ENCODE results near the gene TXNDC8.
"Not testable (repeated sequence)": the region's sequence is repeated elsewhere in the genome, so short reads cannot be mapped to it uniquely, and the experiment has no call there.

Gene TXNDC8

DNA sequence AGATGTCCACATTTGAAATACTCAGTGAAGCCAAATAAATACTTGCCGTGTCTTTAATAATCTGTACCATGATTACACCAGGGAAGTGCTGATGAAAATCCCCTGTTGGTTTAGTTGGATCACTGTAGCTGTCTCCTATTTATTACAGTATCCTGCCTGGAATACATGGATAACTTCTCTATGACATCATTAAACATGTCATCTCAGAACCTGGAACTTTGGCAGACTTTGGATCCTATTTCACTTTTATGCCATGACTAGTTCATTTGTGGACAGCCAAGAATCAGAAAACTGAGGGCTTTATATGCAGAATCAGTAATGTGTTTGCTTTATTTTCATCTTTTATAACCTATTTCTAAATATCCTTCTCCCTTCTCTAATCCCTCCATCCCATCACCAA is at the start of gene TXNDC8:
TXNDC8 (minus strand) TSS at position 137 of the 400 bp plus-strand sequence.
- no peak for DNase-seq

DNA sequence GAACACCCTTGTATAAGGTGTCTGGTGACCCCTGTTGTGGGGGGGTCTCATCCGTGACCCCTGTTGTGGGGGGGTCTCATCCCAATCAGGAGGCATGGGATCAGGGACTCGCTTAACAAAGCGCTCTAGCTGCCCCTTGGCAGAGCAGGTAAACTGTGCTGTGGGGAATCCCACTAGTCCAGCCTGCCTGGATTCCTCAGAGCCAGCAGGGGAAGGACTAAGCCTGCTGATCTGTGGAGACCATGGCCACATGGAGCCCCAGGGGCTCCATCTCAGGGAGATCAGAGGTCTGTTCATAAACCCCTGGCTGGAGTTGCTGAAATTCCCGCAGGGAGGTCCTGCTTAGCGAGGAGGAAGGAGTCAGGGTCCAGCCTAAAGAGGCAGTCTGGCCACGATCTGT is 45.8 kb upstream of the TXNDC8 start:
- no peak for DNase-seq

DNA sequence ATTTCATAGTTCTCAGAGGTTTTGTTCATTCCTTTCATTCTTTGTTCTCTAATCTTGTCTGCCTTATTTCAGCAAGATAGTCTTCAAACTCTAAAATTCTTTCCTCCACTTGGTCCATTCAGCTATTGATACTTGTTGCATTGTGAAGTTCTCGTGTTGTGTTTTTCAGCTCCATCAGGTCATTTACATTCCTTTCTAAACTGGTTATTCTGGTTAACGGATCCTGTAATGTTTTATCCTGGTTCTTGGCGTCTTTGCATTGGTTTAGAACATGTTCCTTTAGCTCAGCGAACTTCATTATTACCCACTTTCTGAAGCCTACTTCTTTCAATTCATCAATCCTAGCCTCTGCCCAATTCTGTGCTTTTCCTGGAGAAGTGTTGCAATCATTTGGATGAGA is 45.1 kb upstream of the TXNDC8 start:
- no peak for DNase-seq

DNA sequence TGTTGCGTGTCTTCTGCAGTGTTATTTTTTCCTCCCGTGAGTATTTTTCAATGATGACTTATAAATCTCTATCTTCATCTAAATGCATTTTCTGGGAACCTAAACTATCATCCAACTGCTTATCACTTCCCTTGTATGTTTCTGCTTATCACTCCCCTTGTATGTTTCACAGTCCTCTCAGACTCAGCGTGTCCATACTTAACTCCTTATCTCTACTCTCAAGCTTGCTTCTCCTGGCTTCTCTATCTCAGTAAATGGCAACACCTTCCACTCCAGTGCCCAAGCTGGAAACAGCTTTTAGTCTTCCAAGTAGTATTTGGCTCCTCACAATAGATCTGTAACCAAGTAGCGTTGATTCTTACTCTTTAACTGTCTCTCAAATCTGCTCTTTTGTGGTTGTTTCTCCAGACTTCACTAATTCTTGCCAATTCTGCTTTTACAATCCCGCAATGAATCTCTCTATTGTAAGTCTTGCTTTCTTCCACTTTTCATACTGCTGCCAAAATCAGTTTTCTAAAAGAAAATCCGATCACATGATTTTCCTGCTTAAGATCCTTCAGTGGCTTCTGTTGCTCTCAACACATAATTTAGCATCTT is 33.8 kb upstream of the TXNDC8 start:
- no peak for DNase-seq

DNA sequence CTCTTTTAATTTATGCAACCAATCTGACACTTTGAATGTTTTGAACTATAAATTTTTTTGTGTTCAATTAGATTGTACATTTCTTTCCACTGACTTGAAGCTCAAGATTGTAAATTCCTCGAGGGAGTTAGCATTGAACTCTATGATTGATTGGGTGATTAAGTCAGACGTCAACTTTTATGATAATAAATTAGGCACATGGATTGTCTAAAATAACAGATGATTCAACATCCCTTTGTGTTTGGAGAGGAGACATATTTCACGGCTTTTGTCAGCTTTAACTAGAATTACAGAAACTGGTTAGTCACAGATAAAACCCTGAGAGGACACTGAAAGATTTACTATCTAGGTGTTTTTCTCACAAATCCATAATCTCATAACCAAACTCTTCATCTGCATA is 32.7 kb upstream of the TXNDC8 start:
- DNase-seq = no peak

DNA sequence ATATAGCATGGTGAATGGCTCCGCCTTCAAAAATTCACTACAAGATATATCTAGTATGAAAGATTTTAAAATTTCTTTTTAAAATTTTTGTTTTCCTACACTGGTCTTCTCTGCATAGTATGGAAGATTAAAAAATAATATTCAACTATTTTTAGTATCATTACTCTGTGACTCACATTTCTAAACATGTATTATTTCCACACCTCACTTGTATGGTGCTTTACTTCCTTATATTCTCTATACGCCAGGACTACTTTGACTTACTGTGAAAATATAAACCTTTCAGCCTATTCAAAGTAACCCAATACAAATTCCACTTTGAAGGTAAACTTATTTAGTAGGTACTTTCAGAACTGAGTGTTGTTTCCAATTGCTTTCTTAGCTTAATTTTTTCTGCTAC is 26.8 kb upstream of the TXNDC8 start:
- no peak for DNase-seq

DNA sequence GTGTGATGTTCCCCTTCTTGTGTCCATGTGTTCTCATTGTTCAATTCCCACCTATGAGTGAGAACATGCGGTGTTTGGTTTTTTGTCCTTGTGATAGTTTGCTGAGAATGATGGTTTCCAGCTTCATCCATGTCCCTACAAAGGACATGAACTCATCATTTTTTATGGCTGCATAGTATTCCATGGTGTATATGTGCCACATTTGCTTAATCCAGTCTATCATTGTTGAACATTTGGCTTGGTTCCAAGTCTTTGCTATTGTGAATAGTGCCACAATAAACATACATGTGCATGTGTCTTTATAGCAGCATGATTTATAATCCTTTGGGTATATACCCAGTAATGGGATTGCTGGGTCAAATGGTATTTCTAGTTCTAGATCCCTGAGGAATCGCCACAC is 21.3 kb upstream of the TXNDC8 start:
- not testable (repeated sequence) for DNase-seq

DNA sequence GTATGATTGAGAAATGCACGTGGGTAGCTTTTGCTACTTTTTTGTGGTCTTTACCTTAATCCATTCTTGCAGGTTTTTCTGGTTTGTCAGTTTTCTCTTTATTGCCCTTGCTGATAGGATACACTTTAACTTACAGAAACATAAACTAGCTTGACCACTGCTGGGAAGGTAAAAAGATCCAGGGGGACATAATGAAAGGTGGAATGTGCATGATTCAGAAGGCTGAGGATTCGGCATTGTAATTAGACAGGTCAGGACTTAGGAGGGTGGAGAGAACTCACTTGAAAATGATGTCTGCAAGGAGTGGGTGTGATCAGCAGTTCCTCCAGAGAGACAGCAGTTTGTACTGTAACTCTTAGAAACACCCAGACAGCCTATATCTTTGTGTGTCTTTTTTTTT is 19.8 kb upstream of the TXNDC8 start:
- DNase-seq = no peak

DNA sequence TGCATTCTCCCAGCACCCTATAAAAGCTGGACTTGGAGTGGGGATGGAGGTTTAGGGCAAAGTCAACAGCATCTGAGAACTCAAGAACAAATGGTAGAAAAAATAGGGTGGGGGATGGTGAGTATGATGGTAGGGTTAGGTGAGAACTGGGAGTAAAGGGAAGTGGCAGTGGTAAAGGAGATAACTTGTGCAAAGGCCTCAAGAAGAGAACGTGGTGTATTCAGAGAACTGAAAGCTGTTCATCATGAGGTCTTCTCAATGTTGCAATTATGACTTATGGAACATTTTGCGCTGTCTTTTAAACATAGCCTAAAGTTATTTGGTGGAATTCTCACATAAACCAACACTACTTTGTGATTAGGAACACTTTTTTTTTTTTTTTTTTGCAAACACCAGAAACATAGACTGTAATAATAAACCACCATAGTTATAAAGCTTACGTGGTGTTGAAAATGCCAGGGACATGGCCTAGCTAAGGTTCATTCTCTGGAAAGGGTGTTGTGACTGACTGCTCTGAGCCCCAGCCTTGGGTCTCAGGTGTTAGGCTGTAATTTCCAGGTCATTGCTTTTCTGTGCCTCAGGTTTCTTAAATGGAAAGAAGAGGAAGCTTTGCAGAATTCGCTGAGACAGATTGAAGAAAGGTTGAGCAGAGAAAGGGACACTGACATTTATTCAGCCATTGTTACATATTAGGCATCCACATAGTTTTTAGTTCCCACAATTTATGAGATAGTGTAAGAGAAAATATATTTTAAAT is 19.2 kb upstream of the TXNDC8 start:
- no peak for DNase-seq

DNA sequence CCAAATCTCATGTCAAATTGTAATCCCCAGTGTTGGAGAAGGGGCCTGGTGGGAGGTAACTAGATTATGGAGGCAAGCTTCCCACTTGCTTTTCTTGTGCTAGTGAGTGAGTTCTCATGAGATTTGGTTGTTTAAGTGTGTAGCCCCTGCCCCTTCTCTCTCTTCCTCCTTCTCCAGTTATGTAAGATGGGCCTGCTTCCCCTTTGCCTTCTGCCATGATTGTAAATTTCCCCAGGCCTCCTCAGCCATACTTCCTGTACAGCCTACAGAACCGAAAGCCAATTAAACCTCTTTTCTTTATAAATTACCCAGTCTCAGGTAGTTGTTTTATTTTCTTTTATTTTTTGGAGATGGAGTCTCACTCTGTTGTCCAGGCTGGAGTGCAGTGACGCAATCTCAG is 18.2 kb upstream of the TXNDC8 start:
- DNase-seq = no peak

DNA sequence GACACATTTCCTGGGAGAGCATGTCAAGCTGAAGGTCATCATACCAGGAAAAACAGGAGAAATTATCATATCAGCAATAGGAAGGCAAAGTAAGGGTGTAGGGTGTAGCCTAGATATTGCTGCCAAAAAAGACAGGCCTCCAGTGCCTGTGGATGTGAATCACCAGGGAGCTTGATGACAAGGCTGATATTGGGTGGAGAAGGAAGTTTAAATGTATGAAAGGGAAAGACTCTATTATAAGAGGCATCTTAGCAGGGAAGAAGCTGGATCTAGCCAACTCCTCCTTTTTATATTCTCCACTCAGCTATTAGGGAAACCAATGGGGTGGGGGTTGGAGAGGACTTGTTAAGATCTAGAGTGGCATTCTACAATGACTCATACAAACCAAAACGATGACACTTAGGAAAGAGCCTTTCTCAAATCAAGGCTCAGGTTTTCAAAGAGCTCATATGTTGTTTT is 13.4 kb upstream of the TXNDC8 start:
- DNase-seq = no peak

DNA sequence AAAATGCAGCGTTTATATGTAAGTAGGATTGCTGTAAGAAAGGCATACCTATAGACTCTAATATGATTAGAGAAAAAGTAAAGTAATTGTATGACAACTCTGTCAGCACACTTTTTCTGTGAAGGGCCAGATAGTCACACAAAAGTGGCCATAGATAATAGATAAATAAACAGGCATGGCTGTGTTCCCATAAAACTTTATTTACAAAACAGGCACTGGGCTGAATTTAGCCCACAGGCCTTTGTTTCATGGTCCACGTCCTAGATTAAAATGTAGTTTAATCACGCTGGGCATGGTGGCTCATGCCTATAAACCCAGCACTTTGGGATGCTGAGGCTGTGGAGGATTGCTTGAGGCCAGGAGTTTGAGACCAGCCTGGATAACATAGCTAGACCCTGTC is 8.7 kb upstream of the TXNDC8 start:
- DNase-seq = no peak

DNA sequence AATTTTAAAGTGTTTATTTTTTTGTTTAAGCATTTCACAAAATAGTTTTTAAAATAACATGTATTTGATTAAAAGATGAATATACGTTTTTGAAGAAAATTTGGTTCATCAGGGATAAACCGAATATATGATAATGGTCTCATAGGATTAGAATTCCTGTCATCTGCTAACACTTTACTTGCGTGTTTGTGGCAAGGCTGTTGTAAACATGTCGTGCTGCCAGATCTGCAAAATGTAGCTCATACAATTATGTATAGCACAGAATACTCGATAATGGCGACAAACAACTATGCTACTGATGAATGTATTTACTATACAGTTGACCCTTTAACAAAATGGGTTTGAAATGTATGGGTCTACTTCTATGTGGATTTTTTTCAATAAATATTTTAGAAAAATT is 7.2 kb upstream of the TXNDC8 start:
- no peak for DNase-seq

DNA sequence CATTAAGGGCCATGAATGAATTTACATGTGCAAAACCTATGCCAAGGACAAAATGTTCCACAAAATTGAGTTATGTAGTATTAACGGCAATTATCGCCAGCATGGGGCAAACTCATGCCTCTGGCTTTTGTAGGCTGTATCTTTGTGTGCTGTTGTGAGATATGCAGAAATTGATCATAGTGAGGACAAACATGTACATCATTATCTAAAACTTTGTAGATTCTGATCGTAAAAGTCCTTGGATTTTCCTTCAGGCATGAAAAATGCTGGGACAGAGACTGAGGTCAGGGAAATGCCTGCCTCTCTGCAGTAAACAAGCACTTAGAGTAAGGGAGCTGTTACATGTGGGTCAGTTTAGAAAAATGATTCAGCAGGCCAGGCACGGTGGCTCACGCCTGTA is 5.9 kb upstream of the TXNDC8 start:
- DNase-seq = no peak

DNA sequence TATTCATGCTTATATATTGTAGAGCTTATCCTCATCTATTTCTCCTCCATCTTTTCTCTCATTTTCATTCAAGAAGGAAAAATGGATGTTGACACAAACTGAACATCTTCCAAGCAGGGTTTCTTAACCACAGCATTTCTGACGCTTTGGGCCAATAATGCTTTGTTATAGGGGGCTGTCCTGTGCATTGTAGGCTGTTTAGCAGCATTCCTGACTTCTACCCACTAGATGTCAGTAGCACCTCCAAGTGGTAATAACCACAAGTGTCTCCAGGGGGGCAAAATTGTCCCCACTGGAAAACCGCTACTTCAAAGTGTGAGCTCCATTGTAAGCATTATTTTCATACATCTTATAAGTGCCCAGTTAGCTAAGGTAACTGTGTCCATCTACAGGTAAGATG is 2.6 kb upstream of the TXNDC8 start:
- DNase-seq = no peak

DNA sequence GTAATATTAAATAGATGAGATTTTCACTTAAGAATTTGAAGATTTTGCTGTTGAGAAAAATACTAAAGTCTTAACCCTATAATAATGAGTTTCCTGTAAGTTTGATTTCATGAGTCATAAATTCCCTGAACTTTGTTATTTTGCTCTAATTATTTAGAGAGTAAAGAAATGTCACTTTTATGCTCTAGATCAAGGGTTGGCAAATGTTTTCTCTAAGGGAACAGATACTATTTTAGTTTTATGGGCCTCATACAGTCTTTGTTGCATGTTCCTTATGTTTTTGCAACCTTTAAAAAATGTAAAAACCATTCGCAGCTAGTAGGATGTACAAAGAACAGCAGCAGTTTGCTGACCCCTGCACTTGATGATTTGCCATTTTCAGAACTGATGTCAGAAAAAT is 480 bp upstream of the TXNDC8 start:
- no peak for DNase-seq

DNA sequence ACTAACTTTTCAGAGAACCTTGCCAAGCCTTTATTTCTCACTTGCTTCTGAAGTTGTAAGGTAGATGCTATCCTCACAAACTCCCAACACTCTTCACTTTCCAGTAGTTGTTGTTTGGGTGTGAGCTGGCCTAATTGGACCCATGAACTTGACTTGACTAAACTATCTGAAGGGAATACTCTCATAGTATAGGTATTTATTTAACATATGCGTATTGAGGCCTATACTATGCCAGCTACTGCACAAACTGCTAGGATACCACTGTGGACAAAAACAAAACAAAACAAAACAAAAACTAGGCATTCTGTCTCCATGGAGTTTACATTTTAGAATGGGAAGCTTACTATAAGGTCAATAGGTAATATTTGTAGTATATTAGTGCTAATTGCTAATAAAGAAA is 1.3 kb downstream of the TXNDC8 start:
- DNase-seq = no peak

DNA sequence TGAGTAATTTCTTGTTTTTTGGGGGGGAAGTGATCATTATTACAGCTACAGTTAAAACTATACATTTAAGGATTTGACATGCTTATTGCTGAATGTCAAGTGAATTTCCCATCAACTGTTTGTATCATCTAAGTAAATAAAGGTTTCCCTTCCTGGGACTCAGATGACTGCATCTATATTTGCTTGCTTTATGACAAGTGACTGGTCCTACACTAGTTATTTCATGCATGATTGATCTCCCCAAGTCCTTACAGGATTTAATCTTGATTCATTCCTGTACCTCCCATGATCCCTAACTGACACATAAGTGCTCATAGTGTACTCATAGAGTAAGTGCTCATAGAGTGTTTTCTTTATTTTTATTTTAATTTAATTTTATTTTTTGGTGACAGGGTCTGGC is 2.8 kb downstream of the TXNDC8 start:
- DNase-seq = no peak

DNA sequence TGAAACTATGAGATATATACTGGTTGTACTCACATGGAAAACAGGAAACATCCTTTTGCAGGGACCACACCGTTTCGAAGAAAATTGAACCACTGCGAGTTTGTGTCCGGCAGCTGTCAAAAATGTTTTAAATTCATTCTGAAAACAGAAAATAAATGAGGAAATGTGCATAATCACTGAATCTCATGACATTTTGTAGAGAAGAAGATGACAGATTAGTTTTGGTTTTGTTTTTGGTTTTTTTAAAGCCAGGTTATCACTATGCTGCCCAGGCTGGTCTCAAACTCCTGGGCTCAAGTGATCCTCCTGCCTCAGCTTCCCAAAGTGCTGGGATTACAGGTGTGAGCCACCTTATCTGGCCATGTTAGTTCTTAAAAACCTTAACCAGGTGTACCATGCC is 3.5 kb downstream of the TXNDC8 start:
- DNase-seq = no peak

DNA sequence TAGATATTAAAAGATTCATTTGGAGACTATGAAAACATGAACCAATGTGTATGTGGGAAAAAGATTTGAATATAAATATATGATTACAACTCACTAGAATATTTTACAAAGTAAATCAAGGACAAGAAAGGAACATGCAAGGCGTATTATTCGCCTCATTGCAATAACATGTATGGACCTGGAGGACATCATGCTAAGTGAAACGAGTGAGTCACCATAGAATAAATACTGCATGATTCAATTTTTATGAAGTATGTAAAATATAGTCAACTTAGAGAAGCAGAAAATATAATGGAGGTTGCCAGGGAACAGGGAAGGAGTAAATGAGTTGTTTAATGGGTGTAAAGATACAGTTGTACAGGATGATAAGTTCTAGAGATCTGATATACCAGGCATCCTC is 4.9 kb downstream of the TXNDC8 start:
- DNase-seq = no peak

DNA sequence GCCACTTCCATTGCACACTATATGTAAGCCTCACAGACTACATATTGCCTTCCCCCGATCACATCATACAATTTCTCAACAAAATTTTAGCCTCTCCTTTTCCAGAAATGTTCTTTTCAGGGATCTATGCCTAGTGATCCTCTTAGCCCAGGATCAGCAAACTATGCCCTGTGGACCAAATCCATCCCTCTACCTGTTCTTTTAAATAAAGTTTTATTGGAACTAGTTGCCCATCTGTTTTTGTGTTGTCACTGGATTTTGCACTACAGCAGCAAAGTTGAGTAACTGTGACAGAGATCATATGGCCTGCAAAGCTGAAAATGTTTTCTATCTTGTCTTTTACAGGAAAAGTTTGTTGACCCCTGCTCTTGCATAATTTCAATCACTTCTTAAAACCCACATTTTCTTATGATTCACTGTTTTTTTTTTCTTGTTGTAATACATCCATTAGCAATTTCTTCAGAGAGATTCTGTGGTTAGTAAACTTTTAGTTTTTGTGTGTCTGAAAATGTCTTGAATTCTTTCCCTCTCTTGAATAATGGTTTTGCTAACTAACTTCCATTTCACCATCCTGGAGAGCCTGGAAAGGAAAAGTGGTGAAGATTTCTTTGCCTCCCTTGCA is 7.1 kb downstream of the TXNDC8 start:
- DNase-seq = no peak

DNA sequence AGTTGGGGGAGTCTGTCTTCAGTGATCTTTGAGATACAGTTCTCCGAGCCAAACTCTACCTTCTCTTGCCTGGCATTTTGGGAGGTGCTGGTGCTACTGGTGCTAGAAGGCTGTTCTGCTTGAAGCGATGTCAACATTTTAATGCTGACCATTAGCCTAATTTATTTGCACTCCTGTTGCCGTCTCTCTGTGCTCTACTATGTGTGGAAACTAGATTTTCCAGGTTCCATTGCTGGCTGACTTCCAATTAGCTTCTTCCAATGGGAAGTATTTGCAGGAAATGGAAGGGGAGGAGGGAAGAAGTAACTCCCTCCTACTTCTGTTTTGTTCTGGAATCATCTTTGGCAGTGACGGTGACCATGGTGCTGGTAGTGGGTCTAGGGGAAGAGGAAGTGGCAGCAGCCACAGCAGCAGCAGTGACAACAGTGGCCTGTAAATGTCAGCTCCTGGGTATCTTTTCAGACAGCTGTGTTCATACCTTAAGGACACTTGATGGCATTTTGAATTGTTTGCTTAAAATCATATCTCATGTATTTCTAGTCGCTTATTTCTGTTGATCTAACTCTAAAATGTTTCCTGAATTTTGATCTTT is 7.9 kb downstream of the TXNDC8 start:
- DNase-seq = no peak

DNA sequence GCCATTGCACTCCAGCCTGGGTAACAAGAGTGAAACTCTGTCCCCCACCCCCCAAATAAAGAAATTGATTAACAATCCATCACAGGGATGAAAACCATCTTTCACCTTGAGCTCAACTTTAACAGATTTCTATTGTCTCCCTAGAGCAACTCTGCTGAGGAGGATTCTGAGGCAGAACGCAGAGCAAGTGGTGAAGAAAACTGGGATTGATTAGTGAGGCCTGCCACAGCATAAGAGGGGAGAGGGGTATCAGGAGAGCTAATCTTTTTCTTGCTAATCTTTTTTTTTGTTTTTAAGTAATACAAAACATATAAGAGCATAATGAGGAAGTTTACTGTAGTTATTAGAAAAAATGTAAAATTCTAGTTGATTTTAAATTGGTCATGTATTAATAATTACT is 8.9 kb downstream of the TXNDC8 start:
- no peak for DNase-seq

DNA sequence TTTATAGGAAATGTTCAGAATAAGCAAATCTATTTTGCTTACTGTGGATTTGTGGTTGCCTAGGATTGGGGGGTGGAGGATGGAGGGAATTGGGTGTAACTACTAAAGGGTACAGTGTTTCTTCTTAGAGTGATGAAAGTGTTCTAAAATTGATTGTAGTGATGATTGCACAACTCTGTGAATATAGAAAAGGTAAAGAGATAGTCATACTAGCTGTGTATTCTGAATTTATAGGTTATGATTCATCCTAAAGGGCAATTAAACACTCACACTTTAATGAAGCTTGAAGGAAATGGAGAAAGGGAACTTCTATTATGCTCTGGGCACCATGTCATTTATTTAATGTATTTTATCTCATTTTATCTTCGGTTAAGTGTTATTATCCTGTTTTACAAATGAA is 9.9 kb downstream of the TXNDC8 start:
- DNase-seq = no peak
